Smooth muscle cell (in vitro differentiated cells): ENCODE data around the gene CA14. TPM values are rescaled to one million over a fixed set of nuclear protein-coding genes. Genes with fewer than 3 reads are reported as not detected.

Experiments
- DNase-seq: peaks from one replicate; lab custom pipeline; 2025; ENCODE audit not compliant: unreplicated experiment; lab: John Stamatoyannopoulos, UW
- H2AFZ ChIP-seq: fragments of 200-600 bp; sonication (generic); 2 replicates; pipeline ENCODE4 v1.6.0; 2016; ENCODE audit warnings: antibody characterized with exemption, low read depth, mild to moderate bottlenecking
- H3F3A ChIP-seq: fragments of 200-600 bp; sonication (generic); 2 replicates; pipeline ENCODE4 v1.6.0; 2017; ENCODE audit warnings: antibody characterized with exemption, low read depth
- H3K27ac ChIP-seq: fragments of 200-600 bp; sonication (generic); 2 replicates; pipeline ENCODE4 v1.5.1; 2016; ENCODE audit warnings: low read depth, mild to moderate bottlenecking
- H3K27me3 ChIP-seq: fragments of 200-600 bp; sonication (generic); 2 replicates; pipeline ENCODE4 v1.6.1; 2016; ENCODE audit warnings: low read depth, mild to moderate bottlenecking
- H3K36me3 ChIP-seq: fragments of 200-600 bp; sonication (generic); 2 replicates; pipeline ENCODE4 v1.5.1; 2016; ENCODE audit warnings: low read depth
- H3K4me1 ChIP-seq: fragments of 200-600 bp; sonication (generic); 2 replicates; pipeline ENCODE4 v1.5.1; 2016; ENCODE audit warnings: low read depth
- H3K4me2 ChIP-seq: fragments of 200-600 bp; sonication (generic); 2 replicates; pipeline ENCODE4 v1.6.0; 2016; ENCODE audit warnings: mild to moderate bottlenecking
- H3K4me3 ChIP-seq: fragments of 200-600 bp; sonication (generic); 2 replicates; pipeline ENCODE4 v1.5.1; 2016; ENCODE audit warnings: mild to moderate bottlenecking
- H3K79me2 ChIP-seq: fragments of 200-600 bp; sonication (generic); 2 replicates; pipeline ENCODE4 v1.6.0; 2016; ENCODE audit warnings: low read depth, mild to moderate bottlenecking
- H3K9ac ChIP-seq: fragments of 200-600 bp; sonication (generic); 2 replicates; pipeline ENCODE4 v1.6.0; 2016; ENCODE audit warnings: low read depth
- H3K9me3 ChIP-seq: fragments of 200-600 bp; sonication (generic); replicated peaks from 2 replicates; pipeline ENCODE4 v1.5.1; 2016; ENCODE audit warnings: low read depth
- H4K20me1 ChIP-seq: fragments of 200-600 bp; sonication (generic); 2 replicates; pipeline ENCODE4 v1.6.0; 2016; ENCODE audit warnings: low read depth
- WGBS: methylation state at CpG from one replicate; pipeline ENCODE4 v1.1.7; 2016; ENCODE audit warnings: low lambda C conversion rate; 5-methylcytosine and 5-hydroxymethylcytosine counted together
- polyA plus RNA-seq: library from polyadenylated mRNA; unstranded; fragments of >200 nt; fragmentation: Nextera tagmentation; extraction: Ambion mirVana; gene quantifications from 2 replicates; pipeline ENCODE4 v1.2.1, GENCODE V29; 2016
- total RNA-seq: library from RNA; depleted of rRNA; stranded (reverse); fragments of >200 nt; gene quantifications from 2 replicates; pipeline ENCODE4 v1.2.3, GENCODE V29; 2014
- TF ChIP-seq, protein P1 (sequence below): fragments of 200-600 bp; sonication (generic); IDR thresholded peaks from 2 replicates; pipeline ENCODE4 v1.5.1; 2017; ENCODE audit warnings: borderline replicate concordance, mild to moderate bottlenecking, antibody characterized with exemption; ENCODE audit not compliant: insufficient read depth, poor library complexity, severe bottlenecking

Gene CA14
- total and polyA plus RNA-seq, 2 experiments from 2014 or later = 0.59 TPM; not detected in 1

DNA sequence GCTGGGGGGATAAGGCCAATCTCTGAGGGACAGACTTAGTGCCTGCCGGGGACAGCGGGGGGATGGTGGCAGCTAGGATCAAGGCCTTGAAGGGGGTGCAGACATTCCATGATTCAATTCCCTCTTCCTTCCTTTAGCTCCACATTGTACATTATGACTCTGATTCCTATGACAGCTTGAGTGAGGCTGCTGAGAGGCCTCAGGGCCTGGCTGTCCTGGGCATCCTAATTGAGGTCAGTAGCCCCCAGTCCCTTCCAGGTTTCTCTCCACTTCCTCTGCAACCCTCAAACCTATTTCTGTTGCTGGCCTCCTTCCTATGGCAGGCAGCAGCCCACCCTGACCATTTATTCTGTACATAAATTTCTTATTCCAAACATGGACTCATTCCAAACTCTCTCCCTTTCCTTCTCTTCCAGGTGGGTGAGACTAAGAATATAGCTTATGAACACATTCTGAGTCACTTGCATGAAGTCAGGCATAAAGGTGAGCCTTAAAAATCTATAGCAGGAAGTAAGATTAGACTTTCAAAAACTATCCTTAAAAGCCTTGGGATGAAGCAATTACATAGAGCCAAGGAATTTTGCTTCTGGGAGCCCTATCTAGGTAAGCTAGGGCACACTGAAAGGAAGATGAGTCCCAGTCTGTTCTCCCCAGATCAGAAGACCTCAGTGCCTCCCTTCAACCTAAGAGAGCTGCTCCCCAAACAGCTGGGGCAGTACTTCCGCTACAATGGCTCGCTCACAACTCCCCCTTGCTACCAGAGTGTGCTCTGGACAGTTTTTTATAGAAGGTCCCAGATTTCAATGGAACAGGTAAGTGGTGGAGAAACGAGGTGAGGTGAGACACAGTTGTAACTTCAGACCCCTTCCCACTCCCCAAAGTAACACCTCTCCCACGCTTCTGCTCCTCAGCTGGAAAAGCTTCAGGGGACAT is 5.1 kb downstream of the CA14 start:
- no peaks in the 10 kb centered on the region for H4K20me1 ChIP-seq
- no peaks in the 10 kb centered on the region for H3F3A ChIP-seq
- no peak overlapping the region for H3K27ac ChIP-seq
- WGBS = 89% methylated on average over 6 of the region's 6 CpGs
- no peak overlapping the region for H3K4me3 ChIP-seq
- H3K4me2 ChIP-seq = no peak overlapping the region
- no peaks in the 10 kb centered on the region for H3K36me3 ChIP-seq
- TF ChIP-seq, protein P1, sequence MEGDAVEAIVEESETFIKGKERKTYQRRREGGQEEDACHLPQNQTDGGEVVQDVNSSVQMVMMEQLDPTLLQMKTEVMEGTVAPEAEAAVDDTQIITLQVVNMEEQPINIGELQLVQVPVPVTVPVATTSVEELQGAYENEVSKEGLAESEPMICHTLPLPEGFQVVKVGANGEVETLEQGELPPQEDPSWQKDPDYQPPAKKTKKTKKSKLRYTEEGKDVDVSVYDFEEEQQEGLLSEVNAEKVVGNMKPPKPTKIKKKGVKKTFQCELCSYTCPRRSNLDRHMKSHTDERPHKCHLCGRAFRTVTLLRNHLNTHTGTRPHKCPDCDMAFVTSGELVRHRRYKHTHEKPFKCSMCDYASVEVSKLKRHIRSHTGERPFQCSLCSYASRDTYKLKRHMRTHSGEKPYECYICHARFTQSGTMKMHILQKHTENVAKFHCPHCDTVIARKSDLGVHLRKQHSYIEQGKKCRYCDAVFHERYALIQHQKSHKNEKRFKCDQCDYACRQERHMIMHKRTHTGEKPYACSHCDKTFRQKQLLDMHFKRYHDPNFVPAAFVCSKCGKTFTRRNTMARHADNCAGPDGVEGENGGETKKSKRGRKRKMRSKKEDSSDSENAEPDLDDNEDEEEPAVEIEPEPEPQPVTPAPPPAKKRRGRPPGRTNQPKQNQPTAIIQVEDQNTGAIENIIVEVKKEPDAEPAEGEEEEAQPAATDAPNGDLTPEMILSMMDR = no peak
- peaks cover 11% of the 10 kb centered on the region for H3K4me1 ChIP-seq
- no peak overlapping the region for H3K9ac ChIP-seq
- no peak overlapping the region for H2AFZ ChIP-seq
- no peaks in the 10 kb centered on the region for H3K27me3 ChIP-seq
- H3K79me2 ChIP-seq = peaks cover 11% of the 10 kb centered on the region
- no peak for DNase-seq
- no peaks in the 10 kb centered on the region for H3K9me3 ChIP-seq

DNA sequence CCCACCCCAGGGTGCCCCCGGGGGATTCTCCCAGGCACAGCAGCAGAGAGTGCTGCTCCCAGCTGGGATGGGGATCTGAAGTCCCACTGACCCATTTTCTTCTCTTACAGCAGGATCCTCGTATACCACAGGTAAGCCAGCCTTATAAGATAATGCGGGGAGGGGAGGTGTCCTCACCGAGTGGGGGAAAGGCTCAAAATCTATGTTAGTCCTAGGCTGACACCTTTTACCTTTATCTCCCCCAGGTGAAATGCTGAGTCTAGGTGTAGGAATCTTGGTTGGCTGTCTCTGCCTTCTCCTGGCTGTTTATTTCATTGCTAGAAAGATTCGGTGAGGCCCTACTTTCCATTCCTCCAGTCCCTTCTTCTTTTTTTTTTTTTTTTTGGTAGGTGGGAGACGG is 6.0 kb downstream of the CA14 start:
- Histone ChIP-seq H3K27me3 (no peaks in the 10 kb centered on the region), H3K9ac (no peak overlapping the region), H4K20me1 (no peaks in the 10 kb centered on the region), H3K36me3 (no peaks in the 10 kb centered on the region), H2AFZ (no peak overlapping the region), H3K4me2 (no peak overlapping the region), H3K79me2 (peaks cover 20% of the 10 kb centered on the region), H3K27ac (no peak overlapping the region), H3F3A (no peaks in the 10 kb centered on the region), H3K4me3 (no peak overlapping the region), H3K9me3 (no peaks in the 10 kb centered on the region), H3K4me1 (peaks cover 17% of the 10 kb centered on the region)
- WGBS = 92% methylated on average over 6 of the region's 6 CpGs
- no peak for DNase-seq
- TF ChIP-seq, protein P1 = no peak

DNA sequence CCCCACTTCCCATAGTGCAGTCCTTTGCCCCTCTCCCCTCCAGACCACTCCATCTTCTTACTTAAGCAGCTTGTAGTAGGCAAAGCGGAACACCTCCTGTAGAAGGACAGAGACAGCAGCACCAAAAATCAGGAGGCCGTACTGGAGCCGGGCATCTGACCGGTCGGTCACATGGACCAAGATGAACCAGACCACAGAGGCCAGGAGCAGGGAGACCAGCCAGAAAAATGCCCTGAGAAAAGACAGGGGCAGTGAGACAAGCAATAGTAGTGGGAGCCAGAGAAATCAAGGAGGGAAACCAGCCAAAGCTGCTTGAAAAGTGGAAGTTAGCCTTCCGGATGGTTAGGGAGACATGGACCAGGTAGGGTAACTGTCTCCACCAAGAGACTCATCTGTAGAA is 10.3 kb downstream of the CA14 start:
- peak overlapping the region; percentile 91 for H3K4me2 ChIP-seq
- H2AFZ ChIP-seq = no peak overlapping the region
- TF ChIP-seq, protein P1 = no peak
- H3F3A ChIP-seq = no peaks in the 10 kb centered on the region
- no peaks in the 10 kb centered on the region for H4K20me1 ChIP-seq
- H3K27ac ChIP-seq = no peak overlapping the region
- peak overlapping the region; percentile 91 for H3K9ac ChIP-seq
- WGBS = 56% methylated on average over 6 of the region's 6 CpGs
- DNase-seq = no peak
- no peaks in the 10 kb centered on the region for H3K9me3 ChIP-seq
- H3K4me1 ChIP-seq = peaks cover 19% of the 10 kb centered on the region
- H3K79me2 ChIP-seq = peaks cover 23% of the 10 kb centered on the region
- no peaks in the 10 kb centered on the region for H3K36me3 ChIP-seq
- peak overlapping the region; percentile 97 for H3K4me3 ChIP-seq
- H3K27me3 ChIP-seq = no peaks in the 10 kb centered on the region
